Activated naive CD8-positive, alpha-beta T cell treated with anti-CD3 and anti-CD28 coated beads, Interleukin-2, amount 10 ng/mL, durations not matched to agents 7 days and 5 days (primary cell): ENCODE measurements around the gene GSTO2. TPM values are rescaled to one million over a fixed set of nuclear protein-coding genes. Genes with fewer than 3 reads are reported as not detected.

Source experiments
- ATAC-seq: fragments of 150-1000 bp; cut with Tn5 transposase; one replicate; pipeline ENCODE4 v1.10.0; 2021; ENCODE audit warnings: low read depth, moderate library complexity
- POLR2A ChIA-PET: fragments of 350-600 bp; sonication (Branson Sonifier 250); formaldehyde crosslinking; loops from one replicate; lab custom pipeline; 2021; ENCODE audit warnings: antibody characterized with exemption; lab: Charles Lee
- DNase-seq: peaks from one replicate; pipeline ENCODE4 v3.0.0; 2021
- H3K27ac Mint-ChIP-seq: one replicate; pipeline ENCODE4 v1.8.0; 2022; ENCODE audit warnings: mild to moderate bottlenecking, mixed read lengths
- H3K27me3 Mint-ChIP-seq: one replicate; pipeline ENCODE4 v1.8.0; 2022; ENCODE audit warnings: mild to moderate bottlenecking, moderate library complexity, mixed read lengths
- H3K36me3 Mint-ChIP-seq: one replicate; pipeline ENCODE4 v1.8.0; 2021; ENCODE audit warnings: mild to moderate bottlenecking, mixed read lengths
- H3K4me1 Mint-ChIP-seq: one replicate; pipeline ENCODE4 v1.8.0; 2021; ENCODE audit warnings: mixed read lengths
- H3K4me3 Mint-ChIP-seq: one replicate; pipeline ENCODE4 v1.8.0; 2022; ENCODE audit warnings: mild to moderate bottlenecking, moderate library complexity, mixed read lengths
- H3K9me3 Mint-ChIP-seq: one replicate; pipeline ENCODE4 v1.8.0; 2021; ENCODE audit warnings: mixed read lengths
- total RNA-seq, 2 experiments: library from RNA; stranded (reverse); gene quantifications; one replicate each; pipeline ENCODE4 v1.2.3, GENCODE V29; 2021

GSTO2 gene
- total RNA-seq, 2 experiments from 2014 or later: 1.4 TPM

DNA sequence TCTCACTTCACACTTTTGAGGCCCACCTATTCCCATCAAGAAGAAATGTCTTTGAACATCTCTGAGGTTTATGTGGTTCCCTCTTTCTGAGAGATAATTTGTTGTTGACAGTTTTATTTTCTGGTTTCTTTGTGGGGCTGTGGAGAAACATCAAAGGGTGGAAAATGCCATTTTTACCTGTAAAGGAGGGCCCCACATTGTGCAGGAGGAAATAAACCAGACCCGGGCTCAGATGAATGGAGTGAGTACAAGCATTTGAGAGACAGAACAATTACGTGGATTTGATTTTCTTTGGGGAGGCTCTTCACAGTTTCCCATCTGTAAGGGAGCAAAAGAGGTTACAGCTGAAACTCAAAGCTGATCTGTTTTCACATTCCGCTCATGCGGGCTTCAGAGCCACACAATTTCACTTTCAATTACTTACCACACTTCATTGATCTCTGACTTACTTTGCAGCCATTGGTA lies 39.5 kb downstream of the GSTO2 start:
- peaks cover 31% of the 10 kb centered on the region for H3K36me3 Mint-ChIP-seq
- peak overlapping the region; percentile 78 for H3K4me3 Mint-ChIP-seq
- ATAC-seq (peak; percentile 74), DNase-seq (no peak)
- peaks cover 3% of the 10 kb centered on the region for H3K9me3 Mint-ChIP-seq
- no peaks in the 10 kb centered on the region for H3K27me3 Mint-ChIP-seq
- H3K27ac Mint-ChIP-seq: peak overlapping the region; percentile 81
- peaks cover 55% of the 10 kb centered on the region for H3K4me1 Mint-ChIP-seq
- POLR2A ChIA-PET: interaction anchor here (4.2 to 4.3 kb wide), 2 partner anchors 13 to 30 kb away, joined by 19 to 40 read pairs; partner anchors contain the start of gene ITPRIP

DNA sequence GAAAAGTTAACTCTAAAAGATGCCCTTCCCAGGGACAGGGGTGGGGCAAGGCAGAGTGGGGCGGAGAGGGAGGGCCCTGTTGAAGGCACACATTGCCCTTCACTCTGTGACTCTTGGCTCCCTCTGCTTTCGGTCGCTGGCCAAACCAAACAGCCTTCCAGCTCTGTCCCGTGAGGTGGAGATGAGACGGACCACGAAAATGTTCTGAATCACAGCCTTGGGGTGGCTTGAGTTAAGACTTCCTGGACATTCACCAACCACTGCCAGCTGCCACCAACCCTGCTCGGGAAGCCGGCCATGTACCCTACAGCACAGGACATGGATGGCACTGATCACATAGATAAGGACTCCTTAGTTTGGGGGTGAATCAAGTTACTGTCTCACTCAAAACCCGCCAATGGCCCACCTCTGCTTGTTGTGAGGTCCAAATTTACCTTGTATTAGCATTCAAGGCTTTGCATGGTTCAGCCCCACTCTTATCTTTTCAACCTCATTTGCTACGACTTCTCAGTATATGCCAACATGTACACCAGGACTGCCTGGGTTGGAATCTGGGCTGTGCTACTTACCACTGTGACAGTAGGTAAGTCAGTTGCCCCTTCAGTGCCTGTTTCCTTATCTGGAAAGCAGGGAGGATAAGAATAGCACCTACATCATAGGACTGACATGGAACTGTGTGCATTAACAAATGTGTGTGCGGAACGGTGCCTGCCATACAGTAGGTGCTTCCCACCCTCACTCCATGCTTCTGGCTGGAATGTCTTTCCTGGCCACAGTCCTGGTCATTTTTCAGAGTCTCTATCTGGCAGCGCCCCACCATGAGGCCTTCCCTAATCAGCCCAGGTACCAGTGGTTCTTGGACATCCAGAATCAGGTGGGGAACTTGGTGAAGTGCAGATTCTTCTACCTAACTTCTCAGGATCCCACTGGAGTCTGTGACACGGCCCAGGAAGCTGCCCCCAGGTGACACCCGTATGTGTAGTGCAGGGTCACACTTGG lies 41.3 kb downstream of the GSTO2 start:
- Mint-ChIP-seq H3K4me3 (no peak overlapping the region), H3K27me3 (no peaks in the 10 kb centered on the region), H3K4me1 (peaks cover 46% of the 10 kb centered on the region), H3K9me3 (no peaks in the 10 kb centered on the region), H3K36me3 (peaks cover 25% of the 10 kb centered on the region), H3K27ac (peak overlapping the region; percentile 46)
- POLR2A ChIA-PET: interaction anchor here (0.7 to 1.4 kb wide), 4 partner anchors 12 to 28 kb away, joined by 3 to 4 read pairs (median 4); partner anchors contain the start of gene ITPRIP
- no peak for ATAC-seq
- DNase-seq: no peak

GRCh38 chr10:104311184-104311720 lies 42.3 kb downstream of the GSTO2 start:
- Mint-ChIP-seq H3K4me3 (no peak overlapping the region), H3K4me1 (peaks cover 39% of the 10 kb centered on the region), H3K9me3 (no peaks in the 10 kb centered on the region), H3K27ac (peak overlapping the region; percentile 34), H3K27me3 (no peaks in the 10 kb centered on the region), H3K36me3 (peaks cover 25% of the 10 kb centered on the region)
- POLR2A ChIA-PET: interaction anchor here (1.4 kb wide), 1 partner anchor 17 kb away, joined by 4 read pairs; no protein-coding TSS in a partner anchor
- DNase-seq (no peak), ATAC-seq (no peak)

DNA sequence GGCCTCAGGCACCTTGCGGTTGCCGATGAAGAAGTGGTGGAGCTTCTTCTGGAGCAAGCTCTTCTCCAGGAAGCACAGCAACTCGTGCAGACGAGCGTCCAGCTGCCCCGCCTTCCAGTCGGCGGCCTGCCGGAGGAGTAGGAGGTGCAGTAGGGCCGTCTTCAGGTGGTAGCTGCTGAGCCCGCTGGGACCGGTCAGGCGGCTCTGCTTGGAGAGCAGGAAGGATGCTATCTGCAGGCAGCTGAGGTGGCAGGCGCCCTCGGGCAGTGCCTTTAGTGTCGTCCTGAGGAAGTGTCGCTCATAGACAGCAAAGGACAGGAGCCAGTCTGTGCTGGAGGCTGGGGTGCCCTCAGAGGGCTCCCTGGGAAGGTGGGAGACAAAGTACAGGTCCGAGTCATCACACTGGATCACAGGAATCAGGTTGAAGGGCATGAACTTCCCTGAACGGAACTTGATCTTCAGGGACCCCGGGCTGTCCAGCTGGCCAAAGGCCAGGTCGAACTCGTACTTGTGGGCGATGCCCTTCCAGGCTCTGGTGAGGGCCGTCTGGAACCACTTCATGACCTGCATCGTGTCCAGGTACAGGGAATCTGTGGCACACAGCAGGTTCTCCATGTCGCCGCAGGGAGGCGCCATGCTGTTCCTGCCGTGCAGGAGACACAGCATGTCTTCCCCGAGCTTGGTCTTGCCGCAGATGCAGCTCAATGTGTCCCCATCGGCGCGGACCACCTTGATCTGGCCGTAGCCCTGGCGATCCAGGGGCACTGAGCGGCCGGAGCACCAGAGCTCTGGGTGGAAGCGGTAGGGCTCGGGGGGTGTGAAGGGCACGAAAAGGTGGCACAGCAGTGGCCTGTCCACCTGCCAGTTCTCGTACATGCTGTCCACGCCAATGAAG lies 45.9 kb downstream of the GSTO2 start:
- peaks cover 18% of the 10 kb centered on the region for H3K36me3 Mint-ChIP-seq
- no peaks in the 10 kb centered on the region for H3K9me3 Mint-ChIP-seq
- POLR2A ChIA-PET: interaction anchor here (1.1 kb wide), 1 partner anchor 24 kb away, joined by 6 read pairs; the partner anchor contains the start of gene ITPRIP
- no peaks in the 10 kb centered on the region for H3K27me3 Mint-ChIP-seq
- ATAC-seq (no peak), DNase-seq (no peak)
- peaks cover 24% of the 10 kb centered on the region for H3K4me1 Mint-ChIP-seq
- no peak overlapping the region for H3K4me3 Mint-ChIP-seq
- no peak overlapping the region for H3K27ac Mint-ChIP-seq

DNA sequence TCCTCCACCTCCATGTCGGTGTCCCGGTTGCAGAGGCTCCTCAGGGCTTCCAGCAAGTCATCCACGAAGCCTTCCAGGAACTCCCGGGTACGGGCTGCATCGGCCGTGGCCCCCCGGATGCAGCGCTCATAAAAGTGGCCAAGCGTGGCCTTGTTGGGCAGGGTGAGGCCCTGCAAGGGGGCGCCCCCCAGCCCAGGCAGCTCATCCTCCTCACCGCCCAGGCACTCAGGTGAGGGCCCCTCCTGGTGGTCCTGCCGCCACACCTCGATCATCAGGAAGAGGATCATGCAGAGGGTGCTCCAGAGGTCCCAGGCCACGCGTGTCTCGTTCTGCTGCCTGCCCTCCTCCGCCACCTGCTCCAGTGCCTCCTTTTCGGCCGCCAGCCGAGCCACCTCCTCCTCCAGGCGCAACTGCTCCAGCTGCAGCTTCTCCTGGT lies 46.5 kb downstream of the GSTO2 start:
- Mint-ChIP-seq H3K4me3 (no peak overlapping the region), H3K4me1 (peaks cover 22% of the 10 kb centered on the region), H3K36me3 (peaks cover 17% of the 10 kb centered on the region), H3K27me3 (no peaks in the 10 kb centered on the region), H3K27ac (no peak overlapping the region), H3K9me3 (no peaks in the 10 kb centered on the region)
- POLR2A ChIA-PET: no interaction called here
- DNase-seq (peak; percentile 21), ATAC-seq (no peak)

DNA sequence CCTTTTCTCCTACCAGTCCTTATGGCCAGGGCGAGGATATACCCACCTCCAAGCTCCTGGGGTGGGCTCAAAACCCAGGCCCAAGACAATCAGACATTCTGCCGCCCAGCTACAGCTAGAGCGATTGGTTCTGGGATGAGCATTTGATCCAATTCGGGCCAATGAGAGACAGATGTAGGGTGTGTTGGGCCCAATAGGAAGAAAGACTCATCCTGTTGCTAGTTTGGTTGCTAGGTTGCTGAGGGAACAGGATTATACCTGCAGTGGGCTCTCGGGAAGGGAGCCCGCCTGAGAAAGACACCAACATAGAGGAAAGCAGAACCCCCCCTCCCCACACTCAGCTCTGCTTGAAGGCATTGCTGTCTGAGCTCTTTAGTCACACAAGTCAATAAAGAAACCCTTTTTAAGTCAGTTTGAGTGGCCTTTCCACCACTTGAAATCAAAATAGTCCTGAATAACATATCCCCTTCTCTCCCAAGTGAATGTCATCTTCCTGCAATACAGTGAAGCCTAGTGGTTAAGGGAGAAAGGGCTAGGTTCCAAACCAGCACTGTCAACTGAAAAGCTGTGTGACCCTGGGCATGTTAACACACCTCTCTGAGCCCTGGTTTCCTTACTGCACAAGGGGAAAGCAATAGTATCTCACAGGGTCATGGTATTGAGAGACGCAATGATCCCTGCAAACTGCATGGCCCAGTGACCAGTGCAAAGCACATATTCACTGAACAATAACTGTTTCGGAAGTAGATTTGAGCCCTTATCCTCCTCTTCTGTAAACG lies 47.5 kb downstream of the GSTO2 start:
- Mint-ChIP-seq H3K4me3 (no peak overlapping the region), H3K27ac (no peak overlapping the region), H3K4me1 (peaks cover 21% of the 10 kb centered on the region), H3K27me3 (no peaks in the 10 kb centered on the region), H3K9me3 (no peaks in the 10 kb centered on the region), H3K36me3 (peaks cover 10% of the 10 kb centered on the region)
- DNase-seq (no peak), ATAC-seq (no peak)
- POLR2A ChIA-PET: no interaction called here

DNA sequence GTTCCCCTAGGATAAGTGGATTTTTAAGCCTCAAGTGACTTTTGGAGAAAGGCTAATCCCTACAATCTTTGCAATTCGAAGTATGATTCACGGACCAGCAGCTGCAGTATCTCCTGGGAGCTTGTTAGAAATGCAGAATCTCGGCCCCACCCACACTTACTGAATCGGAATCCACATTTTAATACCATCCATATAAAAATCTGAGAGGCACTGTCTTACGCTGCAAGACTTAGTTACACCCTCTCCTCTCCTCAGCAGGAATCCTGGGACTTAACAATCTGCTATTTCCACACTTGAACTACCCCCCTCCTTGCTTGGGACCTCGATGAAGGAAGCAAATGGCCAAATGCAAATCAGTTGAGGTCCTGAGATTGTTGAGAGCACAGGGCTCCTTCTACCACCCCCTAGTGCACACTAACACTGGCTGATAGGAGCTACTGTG lies 48.3 kb downstream of the GSTO2 start:
- Mint-ChIP-seq H3K36me3 (peaks cover 6% of the 10 kb centered on the region), H3K9me3 (no peaks in the 10 kb centered on the region), H3K27ac (no peak overlapping the region), H3K4me1 (peaks cover 26% of the 10 kb centered on the region), H3K27me3 (no peaks in the 10 kb centered on the region), H3K4me3 (no peak overlapping the region)
- POLR2A ChIA-PET: no interaction called here
- DNase-seq (no peak), ATAC-seq (no peak)

DNA sequence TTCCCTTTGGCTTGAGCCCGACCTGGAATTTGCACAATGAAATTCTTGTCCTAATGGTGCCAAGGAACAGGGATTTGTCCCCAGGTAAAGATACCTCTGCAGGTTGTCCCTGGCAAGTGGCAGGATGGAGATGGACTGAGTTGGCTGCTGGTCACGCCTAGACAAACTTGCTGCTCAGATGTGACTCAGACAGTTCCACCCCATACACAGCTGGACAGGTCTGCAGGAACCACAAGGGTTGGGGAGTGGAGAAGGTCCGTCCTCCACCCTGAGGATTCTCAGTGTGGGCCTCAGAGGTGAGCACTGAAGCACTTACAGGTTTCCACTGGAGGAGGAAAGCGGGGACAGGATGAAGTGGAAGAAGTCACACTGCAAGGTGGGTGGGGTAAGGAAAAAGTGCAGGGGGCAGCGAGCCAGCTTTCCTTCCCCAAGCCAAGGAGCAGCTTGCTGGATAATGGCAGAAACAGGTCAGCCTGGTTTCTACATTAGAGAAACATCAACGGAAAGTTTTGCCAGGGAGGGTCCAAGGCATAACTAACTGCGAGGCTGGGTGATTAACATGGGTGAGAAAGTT lies 48.8 kb downstream of the GSTO2 start:
- POLR2A ChIA-PET: no interaction called here

DNA sequence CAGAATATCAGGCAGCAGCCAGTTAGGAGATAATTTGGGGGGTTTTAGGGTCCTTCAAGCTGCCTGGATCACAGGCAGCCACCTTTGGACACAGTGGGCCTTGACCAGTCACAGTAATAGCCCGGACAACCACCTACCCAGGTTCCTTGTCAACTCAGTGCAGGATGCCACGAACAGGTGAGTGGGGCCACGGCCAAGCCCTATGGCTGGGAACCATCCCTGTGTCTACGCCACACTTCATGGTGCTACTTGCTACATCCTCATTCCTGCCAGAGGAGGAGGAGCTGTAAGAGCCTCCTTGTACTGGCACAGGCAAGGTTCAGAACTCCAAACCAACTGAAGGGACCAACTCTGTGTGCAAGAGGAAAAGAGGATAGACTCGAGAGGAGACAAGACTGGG lies 49.3 kb downstream of the GSTO2 start:
- Mint-ChIP-seq H3K27me3 (no peaks in the 10 kb centered on the region), H3K36me3 (peaks cover under 1% of the 10 kb centered on the region), H3K27ac (no peak overlapping the region), H3K9me3 (no peaks in the 10 kb centered on the region), H3K4me3 (no peak overlapping the region), H3K4me1 (peaks cover 30% of the 10 kb centered on the region)
- DNase-seq (no peak), ATAC-seq (no peak)
- POLR2A ChIA-PET: no interaction called here

More for the DNA sequence above, 48.8 kb downstream of the GSTO2 start:
- Mint-ChIP-seq H3K9me3 (no peaks in the 10 kb centered on the region), H3K27me3 (no peaks in the 10 kb centered on the region), H3K4me1 (peaks cover 27% of the 10 kb centered on the region), H3K36me3 (peaks cover 4% of the 10 kb centered on the region), H3K27ac (peak overlapping the region; percentile 26), H3K4me3 (no peak overlapping the region)
- DNase-seq (no peak), ATAC-seq (no peak)

DNA sequence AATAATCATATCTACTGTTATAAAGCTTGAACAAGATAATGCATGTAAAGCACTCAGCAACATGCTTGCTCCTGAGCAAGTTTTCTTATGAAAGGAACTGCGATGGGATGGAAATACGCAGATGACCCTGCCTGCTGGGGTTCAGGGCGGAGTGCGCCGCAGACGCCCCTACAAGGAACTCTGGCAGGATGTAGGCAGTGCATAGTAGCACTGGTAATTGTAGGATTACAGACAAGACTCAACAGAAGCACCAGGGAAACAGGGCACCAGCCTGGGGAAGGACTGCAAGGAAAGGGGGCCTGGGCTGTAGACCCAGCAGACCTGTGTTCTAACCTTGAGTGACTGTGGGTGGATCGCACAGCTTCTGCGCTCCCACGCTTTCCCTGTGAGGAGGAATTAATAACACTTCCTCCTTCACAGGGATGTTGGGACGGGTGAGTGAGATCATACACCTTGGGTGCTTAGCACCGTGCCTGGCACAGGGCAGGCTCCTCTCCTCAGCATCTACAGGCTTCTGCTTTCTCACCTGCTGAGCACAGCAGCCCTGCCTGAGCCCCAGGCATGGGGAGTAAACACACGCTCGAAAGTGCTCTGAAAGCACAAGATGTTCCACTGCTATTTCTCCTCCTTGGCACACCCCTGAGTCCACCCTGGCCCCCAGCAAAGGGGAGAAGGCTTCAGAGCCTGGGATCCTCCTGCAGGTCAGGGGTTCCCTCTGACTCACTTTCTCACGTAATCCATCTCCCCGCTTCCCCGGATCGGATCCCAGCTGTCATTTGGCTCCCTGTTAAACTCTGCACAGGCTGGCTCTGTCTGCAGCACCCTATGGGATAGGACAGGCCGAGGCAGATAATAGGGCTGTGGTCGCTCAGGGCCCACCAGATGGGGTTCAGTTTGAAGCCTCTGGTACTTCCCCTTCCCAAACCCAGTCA lies 50.1 kb downstream of the GSTO2 start:
- peak; percentile 22 for DNase-seq
- H3K4me3 Mint-ChIP-seq: no peak overlapping the region
- no peak overlapping the region for H3K27ac Mint-ChIP-seq
- ATAC-seq: no peak
- H3K36me3 Mint-ChIP-seq: peaks cover 3% of the 10 kb centered on the region
- no peaks in the 10 kb centered on the region for H3K9me3 Mint-ChIP-seq
- H3K4me1 Mint-ChIP-seq: peaks cover 37% of the 10 kb centered on the region
- H3K27me3 Mint-ChIP-seq: no peaks in the 10 kb centered on the region
- POLR2A ChIA-PET: no interaction called here

DNA sequence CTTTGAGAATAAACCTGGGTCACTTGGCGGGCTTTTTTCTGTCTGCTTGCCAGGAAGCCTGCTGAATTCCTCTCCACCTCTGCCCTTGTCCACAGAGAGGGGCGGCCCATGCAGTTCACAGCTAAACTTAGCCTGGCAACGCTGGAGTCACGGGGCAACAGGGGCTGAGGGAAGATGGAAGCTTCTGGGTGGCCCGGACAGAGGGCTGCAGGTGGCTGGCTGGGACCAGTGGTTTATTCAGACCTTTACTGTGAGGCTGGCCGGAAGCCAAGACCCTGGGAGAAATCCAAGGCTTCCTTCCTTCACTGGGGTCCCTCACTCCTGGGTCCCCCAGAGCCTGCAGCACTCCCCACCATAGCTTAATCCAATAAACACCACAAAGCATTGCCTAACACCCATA lies 52.2 kb downstream of the GSTO2 start:
- no peak overlapping the region for H3K4me3 Mint-ChIP-seq
- no peaks in the 10 kb centered on the region for H3K27me3 Mint-ChIP-seq
- DNase-seq: no peak
- no peaks in the 10 kb centered on the region for H3K9me3 Mint-ChIP-seq
- POLR2A ChIA-PET: interaction anchor here (0.6 to 6.8 kb wide), 4 partner anchors 15 to 77 kb away, joined by 3 to 39 read pairs (median 11); partner anchors contain the start of gene ITPRIP
- no peak overlapping the region for H3K27ac Mint-ChIP-seq
- no peak for ATAC-seq
- H3K4me1 Mint-ChIP-seq: peaks cover 58% of the 10 kb centered on the region
- peaks cover 14% of the 10 kb centered on the region for H3K36me3 Mint-ChIP-seq
